ENCODE measurements around the gene CMSS1.

The CMSS1 gene

GRCh38 chr3:100158918-100159330 is 341.3 kb downstream of the CMSS1 start (continued):
- TF ChIP-seq CSRNP3 (CRISPR knock-in tag; IDR thresholded peaks at IDR 0.05), result 0 out of 2 replicates have a peak, but pooled peaks have one; percentile 1
- TF ChIP-seq ESRRG (CRISPR knock-in tag; IDR thresholded peaks at IDR 0.05), result no peak
- TF ChIP-seq ISL1 (CRISPR knock-in tag; IDR thresholded peaks at IDR 0.05), result 0 out of 2 replicates have a peak, but pooled peaks have one; percentile 21
- TF ChIP-seq CSDC2 (CRISPR knock-in tag; IDR thresholded peaks at IDR 0.05), result no peak

GRCh38 chr3:100159331-100160153 is 341.9 kb downstream of the CMSS1 start:
- TF ChIP-seq ISL1 (CRISPR knock-in tag; IDR thresholded peaks at IDR 0.05) (peak; percentile 58), BACH2 (CRISPR knock-in tag; IDR thresholded peaks at IDR 0.05; ENCODE audit: borderline replicate concordance) (no peak)
- ATAC-seq, result peak; percentile 83

- TF ChIP-seq PPARA (CRISPR knock-in tag; IDR thresholded peaks at IDR 0.05; ENCODE audit: borderline replicate concordance), result no peak
- no peak for TF ChIP-seq ZNF565 (CRISPR knock-in tag; conservative IDR thresholded peaks at IDR 0.05; ENCODE audit: low read depth)
- no peak for TF ChIP-seq CSDC2 (CRISPR knock-in tag; IDR thresholded peaks at IDR 0.05)
- TF ChIP-seq ZNF8 (CRISPR knock-in tag; IDR thresholded peaks at IDR 0.05), result no peak
- no peak for TF ChIP-seq ESRRG (CRISPR knock-in tag; IDR thresholded peaks at IDR 0.05)
- TF ChIP-seq RARB (CRISPR knock-in tag; IDR thresholded peaks at IDR 0.05), result no peak
- no peak for TF ChIP-seq ZC3H10 (CRISPR knock-in tag; IDR thresholded peaks at IDR 0.05)
- TF ChIP-seq ZFP3 (CRISPR knock-in tag; IDR thresholded peaks at IDR 0.05), result no peak
- TF ChIP-seq BACH2 (CRISPR knock-in tag; IDR thresholded peaks at IDR 0.05; ENCODE audit: borderline replicate concordance), result no peak
- no peak for TF ChIP-seq OSR1 (CRISPR knock-in tag; IDR thresholded peaks at IDR 0.05)
- TF ChIP-seq ZFP30 (CRISPR knock-in tag; IDR thresholded peaks at IDR 0.05), result no peak
- no peak for TF ChIP-seq ARNTL (CRISPR knock-in tag; IDR thresholded peaks at IDR 0.05; ENCODE audit: borderline replicate concordance, low read depth)
- no peak for TF ChIP-seq TOX (CRISPR knock-in tag; IDR thresholded peaks at IDR 0.05; ENCODE audit: borderline replicate concordance)
- TF ChIP-seq PATZ1 (CRISPR knock-in tag; IDR thresholded peaks at IDR 0.05; ENCODE audit: borderline replicate concordance), result no peak
- TF ChIP-seq SNAI2 (CRISPR knock-in tag; IDR thresholded peaks at IDR 0.05), result no peak
- TF ChIP-seq TCF4 (CRISPR knock-in tag; IDR thresholded peaks at IDR 0.05; ENCODE audit: borderline replicate concordance), result no peak
- TF ChIP-seq CSRNP3 (CRISPR knock-in tag; IDR thresholded peaks at IDR 0.05), result no peak
- ATAC-seq, result no peak
These were observed 342.9 kb downstream of the CMSS1 start for GRCh38 chr3:100160521-100160920.

GRCh38 chr3:100163787-100164186 is 346.1 kb downstream of the CMSS1 start:
- no peak for ATAC-seq
- TF ChIP-seq CSDC2 (CRISPR knock-in tag; IDR thresholded peaks at IDR 0.05) (no peak), CREB5 (CRISPR knock-in tag; IDR thresholded peaks at IDR 0.05; ENCODE audit: low read depth) (no peak), PPARA (CRISPR knock-in tag; IDR thresholded peaks at IDR 0.05; ENCODE audit: borderline replicate concordance) (no peak), CSRNP3 (CRISPR knock-in tag; IDR thresholded peaks at IDR 0.05) (no peak), ISL1 (CRISPR knock-in tag; IDR thresholded peaks at IDR 0.05) (no peak), TOX (CRISPR knock-in tag; IDR thresholded peaks at IDR 0.05; ENCODE audit: borderline replicate concordance) (no peak), ZNF565 (CRISPR knock-in tag; conservative IDR thresholded peaks at IDR 0.05; ENCODE audit: low read depth) (no peak), ESRRG (CRISPR knock-in tag; IDR thresholded peaks at IDR 0.05) (no peak), TCF4 (CRISPR knock-in tag; IDR thresholded peaks at IDR 0.05; ENCODE audit: borderline replicate concordance) (no peak), OSR1 (CRISPR knock-in tag; IDR thresholded peaks at IDR 0.05) (no peak), ZNF8 (CRISPR knock-in tag; IDR thresholded peaks at IDR 0.05) (no peak), ZNF70 (CRISPR knock-in tag; IDR thresholded peaks at IDR 0.05) (no peak), ZFP3 (CRISPR knock-in tag; IDR thresholded peaks at IDR 0.05) (no peak), BACH2 (CRISPR knock-in tag; IDR thresholded peaks at IDR 0.05; ENCODE audit: borderline replicate concordance) (no peak), POU6F1 (CRISPR knock-in tag; IDR thresholded peaks at IDR 0.05; ENCODE audit: borderline replicate concordance, low read depth) (no peak), PATZ1 (CRISPR knock-in tag; IDR thresholded peaks at IDR 0.05; ENCODE audit: borderline replicate concordance) (no peak)

Measured in SK-N-SH treated with all-trans-retinoic acid at 6 μM for 48 hours (cell line).